Ecto neural progenitor cell (in vitro differentiated cells): ENCODE results near the gene ARAP2.
"Not testable (repeated sequence)": the region's sequence is repeated elsewhere in the genome, so short reads cannot be mapped to it uniquely, and the experiment has no call there.

Source experiments
- DNase-seq: peaks from one replicate; pipeline ENCODE4 v3.0.0-alpha.2; 2018; ENCODE audit warnings: low spot score

ARAP2 gene

DNA sequence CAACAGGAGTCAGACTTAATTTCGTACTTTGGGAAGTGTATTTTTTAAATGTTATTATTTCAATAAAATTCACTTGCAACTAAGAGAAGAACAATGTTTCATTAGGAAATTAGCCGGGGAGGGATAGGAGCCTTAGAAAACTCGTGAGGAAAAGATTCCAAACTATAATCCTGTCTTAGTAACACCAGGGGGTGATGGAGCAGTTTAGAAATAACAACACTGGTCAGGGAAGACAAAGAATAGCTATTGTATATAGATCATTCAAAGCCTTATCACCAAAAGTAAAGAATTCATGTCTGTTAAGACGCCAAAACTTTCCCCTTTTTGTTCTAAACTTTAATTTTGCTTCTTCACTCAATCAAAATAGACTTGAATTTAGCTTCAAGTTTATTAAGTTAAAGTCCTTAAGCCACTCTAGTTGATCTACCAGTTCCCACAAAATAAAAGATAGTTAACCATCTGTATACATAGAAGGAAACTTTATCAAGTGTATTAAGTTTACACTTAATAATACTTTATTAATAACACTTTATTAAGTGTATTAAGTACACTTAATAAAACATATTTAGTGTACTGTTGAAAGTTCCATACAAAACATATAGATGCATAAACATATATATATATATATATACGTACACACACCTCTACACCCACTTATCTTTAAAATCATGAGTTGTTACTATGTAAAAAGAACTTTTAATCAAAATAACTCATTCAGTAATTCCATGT is 60.5 kb downstream of the ARAP2 start:
- DNase-seq, result no peak

DNA sequence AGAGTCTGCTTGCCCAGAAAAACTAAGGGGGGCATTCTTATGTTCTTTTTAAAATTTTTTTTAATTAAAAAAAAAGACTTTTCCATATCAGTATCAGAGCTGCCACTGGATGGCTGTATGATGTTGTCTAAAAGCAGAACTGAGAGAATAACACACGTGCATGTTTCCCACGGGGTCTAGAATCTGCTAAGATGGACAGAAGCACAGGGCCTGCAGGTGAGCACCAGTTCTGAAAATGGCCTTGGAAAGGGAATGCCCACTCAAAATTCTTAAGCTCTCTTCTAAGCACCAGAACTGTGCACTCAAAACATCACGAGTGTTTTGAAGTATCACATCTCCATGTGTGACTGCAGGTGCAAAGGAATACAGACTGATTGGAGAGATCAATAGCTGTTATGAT is 61.1 kb downstream of the ARAP2 start:
- DNase-seq, result no peak

DNA sequence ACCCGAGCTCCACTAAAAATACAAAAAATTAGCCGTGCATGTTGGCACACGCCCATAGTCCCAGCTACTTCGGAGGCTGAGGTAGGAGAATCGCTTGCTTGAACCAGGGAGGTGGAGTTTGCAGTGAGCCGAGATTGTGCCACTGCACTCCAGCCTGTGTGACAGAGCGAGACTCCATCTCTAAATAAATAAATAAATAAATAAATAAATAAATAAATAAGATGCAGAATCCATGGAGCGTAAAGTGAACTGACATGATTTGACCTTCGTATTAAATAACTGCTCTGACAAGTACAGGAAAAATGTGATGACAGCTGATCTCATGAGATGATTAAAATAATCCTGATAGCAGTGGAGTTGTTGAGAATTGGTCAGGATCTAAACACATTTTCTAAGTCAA is 62.0 kb downstream of the ARAP2 start:
- DNase-seq, result not testable (repeated sequence)

DNA sequence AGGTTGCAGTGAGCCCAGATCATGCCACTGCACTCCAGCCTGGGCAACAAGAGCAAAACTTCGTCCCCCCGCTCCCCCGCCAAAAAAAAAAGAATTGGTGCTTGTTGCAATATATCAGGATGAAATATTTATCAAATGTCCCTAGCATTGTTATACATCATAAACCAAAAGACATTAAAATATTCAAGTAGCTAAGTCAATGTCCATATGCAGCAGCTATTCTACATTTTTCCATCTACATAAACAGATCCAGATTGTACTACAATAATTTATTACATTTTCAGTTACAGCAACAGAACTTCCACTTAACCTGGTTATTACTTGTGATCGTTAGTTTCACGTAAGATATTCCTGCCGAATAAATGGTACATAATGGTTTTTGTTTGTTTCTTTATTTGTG is 64.1 kb downstream of the ARAP2 start:
- DNase-seq, result no peak

DNA sequence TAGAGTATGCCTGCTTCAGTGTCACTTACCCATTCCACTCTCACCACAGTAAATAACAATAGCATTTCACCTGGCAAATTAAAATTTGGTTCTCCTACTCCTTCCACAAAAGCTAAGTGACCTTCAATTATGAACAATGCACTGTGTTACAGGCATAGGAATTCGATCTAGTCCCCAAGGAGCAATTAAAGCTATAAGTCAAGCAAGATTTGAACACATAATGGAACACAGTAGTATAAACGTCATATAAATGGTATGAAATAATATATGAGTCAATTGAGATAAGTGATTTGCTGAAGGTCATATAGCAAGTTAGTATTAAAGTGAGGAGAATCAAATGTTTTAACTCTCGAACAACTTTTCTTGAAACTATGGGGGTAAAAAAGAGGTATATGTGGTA is 65.8 kb downstream of the ARAP2 start:
- no peak for DNase-seq

DNA sequence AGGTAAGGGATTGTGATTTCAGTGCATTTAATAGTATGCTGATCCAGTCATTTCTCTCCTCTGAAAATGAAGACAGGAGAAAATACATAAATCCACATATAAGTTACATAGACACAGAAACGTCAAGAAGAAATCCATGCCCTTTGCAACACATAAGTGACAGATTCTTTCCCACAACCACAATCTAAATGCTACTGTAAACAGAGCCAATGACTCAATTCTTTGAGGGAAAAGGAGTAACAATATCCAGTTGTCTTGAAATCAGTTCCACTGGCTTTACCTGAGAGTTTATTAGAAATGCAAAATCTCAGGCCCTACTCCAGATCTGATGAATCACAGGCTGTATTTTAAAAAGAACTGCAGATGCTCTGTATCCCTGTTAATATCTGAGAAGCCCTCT is 66.4 kb downstream of the ARAP2 start:
- DNase-seq, result no peak

DNA sequence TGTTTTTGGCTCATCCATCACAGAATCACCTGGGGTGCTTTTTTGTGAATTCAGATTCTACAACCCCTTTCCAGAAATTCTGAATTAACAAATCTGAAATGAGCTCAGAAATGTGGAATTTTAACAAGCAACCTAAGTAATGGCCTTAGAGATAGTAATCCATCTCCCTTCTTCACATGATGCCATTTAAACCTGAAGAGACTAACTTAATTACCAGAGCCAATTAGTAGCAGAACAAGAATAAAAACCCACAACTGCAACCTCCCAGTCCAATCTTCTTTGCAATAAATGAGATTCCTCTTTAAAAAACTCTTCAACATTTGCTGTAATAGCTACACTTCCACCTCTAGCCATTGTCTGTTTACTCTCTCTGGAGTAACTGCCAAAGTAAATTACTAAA is 69.7 kb downstream of the ARAP2 start:
- no peak for DNase-seq

DNA sequence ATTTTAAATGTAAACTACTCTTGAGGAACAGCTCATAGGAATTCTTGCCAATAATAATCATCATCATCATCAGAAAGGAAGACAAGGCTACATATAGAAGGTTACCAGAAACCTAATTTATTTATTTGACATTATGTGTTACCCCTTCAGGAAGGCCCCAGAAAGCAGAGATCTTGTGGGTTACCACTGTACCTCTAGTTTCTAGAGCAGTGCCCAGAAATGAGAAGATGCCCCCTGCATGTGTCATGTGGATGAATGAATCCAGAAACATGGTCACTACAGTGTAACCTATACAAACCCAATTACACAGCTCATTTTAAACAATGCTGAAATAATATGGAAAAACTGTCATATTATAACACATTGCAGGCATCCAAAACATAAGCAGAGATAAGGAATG is 70.4 kb downstream of the ARAP2 start:
- no peak for DNase-seq

DNA sequence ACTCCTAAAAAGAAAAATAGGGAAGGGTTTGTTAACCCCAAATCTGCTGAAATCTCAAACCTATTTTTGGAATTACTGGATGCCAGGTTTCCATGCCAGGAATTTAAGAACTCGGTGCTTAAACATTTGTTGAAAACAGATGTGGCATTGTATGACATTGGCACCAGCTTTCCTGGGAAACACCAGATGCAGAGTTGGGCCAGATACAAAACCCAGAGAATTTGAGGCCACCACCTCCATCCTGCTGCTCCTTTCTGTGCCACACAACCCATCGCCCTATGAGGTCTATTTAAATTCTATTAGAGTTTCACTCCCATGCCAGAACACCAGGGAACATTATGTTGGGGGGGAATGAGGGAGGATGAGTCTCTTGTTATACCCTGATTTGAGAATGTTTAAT is 71.7 kb downstream of the ARAP2 start:
- no peak for DNase-seq

DNA sequence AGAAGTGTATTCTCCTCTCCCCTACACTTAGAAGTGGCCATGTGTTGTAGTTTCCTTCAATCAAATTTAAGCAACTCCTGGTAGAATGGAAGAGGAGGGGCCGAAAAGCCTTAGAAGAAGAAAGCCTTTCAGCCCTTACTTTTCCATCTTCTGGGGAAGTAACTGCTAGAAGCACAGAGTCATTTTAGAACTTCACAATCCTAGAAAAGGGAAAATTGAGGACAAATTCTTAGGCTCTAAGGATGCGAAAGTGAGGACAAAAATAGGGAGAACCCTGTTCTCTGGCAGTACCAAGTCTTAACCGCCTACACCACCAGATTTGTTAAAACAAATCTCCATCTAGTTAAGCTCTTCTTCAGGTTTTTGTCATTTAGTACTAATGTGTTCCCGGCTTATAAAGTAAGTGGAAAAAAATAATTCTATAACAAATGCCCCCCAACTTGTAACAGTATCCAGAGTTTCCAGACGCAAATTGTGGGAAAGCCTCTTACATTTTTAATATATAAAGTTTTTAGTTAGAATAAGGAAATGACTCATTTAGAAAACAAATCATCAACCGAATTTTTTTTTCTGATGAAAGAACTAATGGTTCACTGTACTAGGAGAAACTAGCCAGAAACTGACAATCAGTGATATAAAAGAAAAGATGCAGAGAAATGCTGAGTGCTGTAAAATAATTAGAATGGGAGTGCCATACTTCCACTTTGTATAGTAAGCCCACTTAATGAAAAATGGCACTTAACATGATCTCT is 76.0 kb downstream of the ARAP2 start:
- DNase-seq, result no peak

DNA sequence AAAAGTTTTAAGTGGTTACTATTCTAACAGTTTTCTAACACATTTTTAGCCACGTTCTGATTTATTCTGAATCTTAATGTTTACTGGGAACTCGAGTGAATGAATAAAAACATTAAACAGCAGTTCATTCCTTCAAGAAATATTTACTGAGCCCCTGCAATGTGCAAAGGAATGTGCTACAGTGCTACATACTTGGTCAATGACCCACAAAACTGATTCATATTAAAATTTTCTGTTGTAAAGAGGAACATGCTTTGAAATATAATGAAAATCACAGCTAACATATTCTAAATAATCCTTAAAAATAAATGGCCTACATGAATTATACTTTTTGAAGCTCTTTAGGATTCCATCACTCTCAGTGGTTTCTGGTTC is 78.7 kb downstream of the ARAP2 start:
- no peak for DNase-seq

DNA sequence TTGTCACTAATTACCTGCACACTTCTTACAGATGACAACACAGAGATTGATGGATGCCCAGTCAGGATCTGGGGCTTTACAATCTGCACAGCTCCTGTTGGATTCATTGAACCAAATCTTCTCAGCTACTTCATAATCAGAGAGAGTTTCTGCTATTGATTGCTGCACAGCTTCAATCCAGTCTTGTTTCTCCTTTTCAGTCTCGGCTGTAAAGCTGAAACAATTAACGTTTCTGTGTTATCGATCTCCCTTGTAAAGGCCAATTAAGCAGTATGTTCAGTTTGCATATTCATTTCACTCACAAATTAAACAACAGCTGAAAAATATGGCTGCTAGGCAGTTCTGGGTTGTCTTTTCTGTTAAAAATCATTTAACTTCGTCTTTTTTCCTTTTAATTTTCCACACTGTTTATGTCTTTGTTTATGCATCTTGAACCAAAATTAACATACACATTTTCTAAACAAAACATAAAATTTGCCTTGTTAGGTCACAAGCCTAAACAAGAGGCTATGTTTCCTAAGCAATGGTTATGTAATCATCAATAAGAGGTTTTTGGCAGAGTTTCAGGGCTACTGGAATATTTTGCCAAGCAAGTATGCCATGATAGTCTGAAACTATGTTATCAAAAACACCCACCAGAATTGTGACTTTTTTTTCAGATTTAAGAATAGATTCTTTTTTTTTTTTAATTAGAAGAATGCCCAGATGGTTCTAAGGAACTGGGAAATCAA is 79.2 kb downstream of the ARAP2 start:
- DNase-seq, result no peak

DNA sequence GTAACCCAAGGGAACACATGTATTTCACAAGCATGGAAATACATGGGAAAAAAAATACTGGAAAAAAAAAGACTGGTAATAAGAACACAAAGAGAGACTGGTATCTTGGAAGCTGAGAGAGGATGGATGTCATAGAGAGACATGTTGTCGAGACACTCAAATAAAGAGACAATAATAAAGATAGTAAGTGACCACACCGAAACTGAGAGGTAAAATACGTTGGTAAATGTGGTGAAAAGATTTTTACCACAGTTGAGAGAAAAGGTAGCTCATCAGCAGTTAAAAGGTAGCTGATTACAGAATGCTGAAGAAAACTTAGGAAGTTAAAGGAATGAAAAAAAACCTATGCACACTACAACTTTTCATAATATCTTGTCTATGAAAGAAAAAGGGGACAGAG is 81.1 kb downstream of the ARAP2 start:
- no peak for DNase-seq

DNA sequence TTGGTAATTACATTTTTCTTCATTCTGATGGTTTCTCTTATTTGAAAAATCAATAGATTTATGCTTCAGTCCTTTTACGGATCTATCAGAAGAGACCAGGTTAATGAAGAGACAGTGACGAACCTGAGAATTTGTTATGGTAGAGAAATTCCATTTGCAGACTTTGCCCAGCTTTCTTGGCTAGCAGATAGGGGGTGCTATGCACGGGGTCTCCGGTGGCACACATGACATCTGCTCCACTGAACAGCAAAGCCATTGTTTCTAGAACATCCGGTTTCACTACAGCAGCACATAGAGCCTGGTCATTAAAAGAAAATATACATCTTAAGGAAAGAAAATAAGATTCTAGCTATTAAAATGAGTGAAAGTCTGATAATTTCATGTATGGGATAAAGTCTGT is 85.1 kb downstream of the ARAP2 start:
- DNase-seq, result no peak

DNA sequence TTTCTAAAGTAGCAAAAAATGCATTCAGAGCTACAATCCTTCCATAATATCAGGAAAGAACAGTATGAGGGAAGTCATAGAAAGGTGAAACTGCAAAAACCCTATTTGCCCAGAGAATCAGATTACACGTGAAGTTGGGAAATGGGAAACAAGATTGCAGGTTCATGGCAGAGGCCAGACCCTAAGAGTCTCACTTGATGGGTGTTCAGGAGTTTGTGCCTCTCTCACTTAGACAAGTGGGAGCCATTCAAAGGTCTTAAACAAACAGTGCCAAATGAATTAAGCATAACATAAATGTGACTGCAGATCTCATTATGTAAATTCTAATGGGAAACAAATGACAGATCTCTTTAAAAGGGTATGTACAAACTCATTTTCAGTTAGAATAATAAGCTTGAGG is 91.6 kb downstream of the ARAP2 start:
- no peak for DNase-seq

DNA sequence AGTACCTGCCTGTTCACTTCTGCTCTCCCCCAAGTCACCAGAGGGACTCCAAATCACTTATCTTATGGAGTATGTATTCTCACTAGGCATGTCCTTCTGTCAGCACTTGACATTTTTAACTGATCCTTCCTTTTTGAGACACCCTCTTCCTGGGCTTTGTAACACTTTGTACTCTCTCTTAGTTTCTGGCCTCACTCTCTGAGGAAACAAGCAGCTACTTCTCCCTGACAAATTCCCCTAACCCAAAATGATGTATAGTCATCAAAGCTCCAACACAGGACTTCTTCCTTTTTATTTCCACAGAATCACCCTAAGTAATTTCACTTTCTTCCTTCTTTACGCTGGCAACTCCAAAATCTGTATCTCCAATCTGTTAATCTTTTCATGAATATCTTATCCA is 101.8 kb downstream of the ARAP2 start:
- no peak for DNase-seq

DNA sequence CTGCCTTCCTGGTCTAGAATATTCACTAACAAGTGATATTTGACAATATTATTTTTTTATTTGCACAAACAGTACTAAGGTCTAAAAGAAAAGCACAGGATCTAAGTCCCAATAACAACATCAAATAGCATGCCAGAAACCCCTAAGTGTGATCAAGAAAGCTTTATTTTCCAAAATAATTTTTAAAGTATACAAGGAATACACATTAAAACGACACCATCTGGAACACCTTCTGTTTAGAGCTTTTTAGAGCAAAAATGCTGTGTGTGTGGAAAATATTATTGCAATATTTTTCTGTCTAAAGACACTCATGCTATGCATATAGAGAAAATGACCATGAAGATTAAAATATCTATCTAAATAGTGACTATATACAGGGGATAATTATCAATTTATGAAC is 103.1 kb downstream of the ARAP2 start:
- DNase-seq, result no peak

DNA sequence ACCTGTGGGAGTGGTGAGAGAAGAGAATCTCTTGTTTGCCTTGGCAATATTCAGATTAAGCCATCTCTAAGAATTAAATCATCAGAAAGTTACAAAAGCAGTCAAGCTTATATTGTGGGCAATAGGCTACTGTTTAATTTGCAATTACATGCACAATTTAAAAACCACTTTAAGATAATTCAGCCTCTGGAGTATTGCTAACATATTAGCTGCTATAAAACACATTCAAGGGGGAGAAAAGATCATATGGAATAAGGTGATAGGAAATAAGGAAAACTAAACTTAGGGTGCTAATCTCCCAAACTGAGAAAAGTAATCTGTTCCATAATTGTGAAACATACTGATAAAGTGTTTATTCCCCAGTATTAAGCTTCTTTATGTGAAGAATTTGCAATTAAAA is 103.9 kb downstream of the ARAP2 start:
- no peak for DNase-seq

DNA sequence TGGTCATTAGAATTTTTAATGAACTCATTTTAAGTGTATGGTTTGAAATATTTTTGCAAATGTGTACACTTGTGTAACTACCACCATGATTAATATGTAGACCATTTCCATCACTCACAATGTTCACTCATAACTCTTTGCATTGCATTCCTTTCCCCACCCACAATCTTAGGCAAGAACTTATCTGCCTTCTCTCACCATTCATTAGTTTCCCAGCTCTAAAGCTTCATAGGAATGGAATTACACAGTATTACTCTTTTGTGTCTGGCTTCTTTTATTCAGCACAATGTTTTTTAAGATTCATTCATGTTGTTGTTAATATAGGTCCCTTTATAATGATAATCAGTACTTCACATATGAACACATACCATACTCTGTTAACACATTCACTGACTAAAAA is 106.1 kb downstream of the ARAP2 start:
- no peak for DNase-seq

DNA sequence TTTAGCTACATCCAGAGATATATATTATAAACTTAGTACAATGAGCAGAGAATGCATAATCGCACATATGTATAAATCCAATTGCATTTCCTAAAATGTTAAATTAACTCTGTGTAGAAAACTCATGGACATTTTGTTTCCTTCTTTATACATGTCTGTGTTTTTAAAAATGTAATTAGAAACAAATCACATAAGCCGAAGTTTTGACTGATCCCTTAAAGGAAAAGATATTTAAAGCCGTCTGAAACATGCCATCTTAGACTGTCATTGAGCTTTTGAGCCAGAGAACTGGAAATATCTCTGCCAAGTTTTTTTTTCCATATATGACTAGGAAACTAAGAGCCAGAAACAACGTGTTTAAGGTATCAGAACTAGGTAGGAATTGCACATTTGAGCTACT is 107.0 kb downstream of the ARAP2 start:
- DNase-seq, result no peak

DNA sequence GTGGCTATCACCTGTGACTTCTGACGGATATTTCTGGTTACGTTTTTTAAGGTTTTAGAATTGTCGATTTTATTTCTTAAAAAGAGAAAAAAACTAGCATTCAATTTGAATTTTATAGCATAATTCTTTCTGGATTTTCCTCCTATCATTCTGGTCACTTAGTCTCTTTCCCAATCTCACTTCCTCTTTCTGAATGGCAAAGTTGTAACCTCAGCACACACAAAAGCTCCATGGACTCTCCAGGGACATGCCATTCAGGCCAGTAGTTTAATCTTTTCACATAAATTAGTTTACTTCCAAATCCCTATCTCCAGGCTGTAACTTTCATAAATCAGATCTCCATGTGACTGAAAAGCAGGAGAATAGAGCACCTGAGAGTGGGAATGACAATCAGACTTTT is 110.7 kb downstream of the ARAP2 start:
- no peak for DNase-seq

DNA sequence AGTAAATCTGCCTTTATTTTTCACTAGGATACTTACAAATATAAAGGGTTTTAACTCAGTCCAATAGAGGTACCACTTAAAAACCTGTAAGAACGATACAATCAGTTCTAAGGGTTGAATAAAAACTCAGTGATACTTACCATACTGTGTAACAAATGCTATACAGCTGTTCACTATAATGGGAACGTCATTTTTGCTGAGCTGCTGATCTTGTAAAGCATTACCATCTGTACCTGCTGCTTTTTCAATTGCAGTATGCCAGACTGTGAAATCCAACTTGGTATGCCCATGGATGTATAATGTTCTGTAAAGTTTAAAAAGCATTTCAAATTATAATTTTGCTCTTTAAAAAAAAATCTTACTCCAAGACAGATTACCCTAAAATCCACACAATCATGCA is 111.2 kb downstream of the ARAP2 start:
- DNase-seq, result no peak

DNA sequence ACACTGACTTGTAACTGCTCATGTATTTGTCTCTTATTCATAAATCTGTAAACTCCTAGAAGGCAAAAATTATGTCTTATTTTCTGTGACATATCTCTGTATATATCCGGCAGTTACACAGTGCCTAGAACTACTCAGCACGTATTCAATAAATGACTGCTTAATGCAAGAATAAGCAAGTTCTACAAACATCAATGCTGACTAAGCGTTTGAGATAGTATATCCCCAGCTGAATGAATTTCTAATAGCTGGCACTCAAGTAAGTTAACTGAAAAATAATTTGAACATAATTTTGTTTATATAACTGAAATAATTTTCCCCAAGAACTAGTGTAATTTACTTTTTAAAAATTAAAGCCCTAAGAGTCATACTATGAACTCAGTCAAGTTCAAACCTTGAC is 113.7 kb downstream of the ARAP2 start:
- no peak for DNase-seq
